ENCODE data around the gene MND1.

Gene MND1

DNA sequence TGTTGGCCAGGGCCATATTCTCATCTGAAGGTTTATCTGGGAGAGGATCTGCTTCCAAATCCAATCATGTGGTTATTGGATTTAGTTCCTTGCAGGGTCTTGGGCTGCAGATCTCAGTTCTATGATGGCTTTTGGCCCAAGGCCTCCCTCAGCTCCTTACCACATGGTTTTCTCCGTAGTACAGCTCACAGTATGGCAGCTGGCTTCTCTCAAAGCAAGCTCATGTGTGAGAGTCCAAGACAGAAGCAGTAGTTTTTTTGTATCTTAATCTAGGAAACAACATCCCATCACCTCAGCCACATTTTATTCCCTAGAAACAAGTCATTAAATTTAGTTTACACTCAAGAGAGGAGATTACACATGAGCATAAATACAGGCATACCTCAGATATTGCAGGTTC, 24.5 kb downstream of the MND1 start:
- Histone ChIP-seq H3K4me3 (ENCODE audit: low read depth in 1 of 2, low read length in 2 of 2) (no peak overlapping the region), H3K27ac (ENCODE audit: low read depth, low read length) (no peak overlapping the region), H3K36me3 (ENCODE audit: control insufficient read depth in 1 of 2, insufficient read depth in 2 of 2, low read length in 2 of 2) (no peaks in the 10 kb centered on the region), H3K9me3 (ENCODE audit: control insufficient read depth in 1 of 2, low read length in 2 of 2) (no peaks in the 10 kb centered on the region), H3K4me1 (ENCODE audit: control insufficient read depth in 1 of 2, insufficient read depth in 2 of 2, low read length in 2 of 2) (no peaks in the 10 kb centered on the region), H3K9ac (ENCODE audit: low read depth in 1 of 2, low read length in 2 of 2) (no peak overlapping the region), H3K27me3 (ENCODE audit: control insufficient read depth in 1 of 2, insufficient read depth in 2 of 2, low read length in 2 of 2) (no peaks in the 10 kb centered on the region)

DNA sequence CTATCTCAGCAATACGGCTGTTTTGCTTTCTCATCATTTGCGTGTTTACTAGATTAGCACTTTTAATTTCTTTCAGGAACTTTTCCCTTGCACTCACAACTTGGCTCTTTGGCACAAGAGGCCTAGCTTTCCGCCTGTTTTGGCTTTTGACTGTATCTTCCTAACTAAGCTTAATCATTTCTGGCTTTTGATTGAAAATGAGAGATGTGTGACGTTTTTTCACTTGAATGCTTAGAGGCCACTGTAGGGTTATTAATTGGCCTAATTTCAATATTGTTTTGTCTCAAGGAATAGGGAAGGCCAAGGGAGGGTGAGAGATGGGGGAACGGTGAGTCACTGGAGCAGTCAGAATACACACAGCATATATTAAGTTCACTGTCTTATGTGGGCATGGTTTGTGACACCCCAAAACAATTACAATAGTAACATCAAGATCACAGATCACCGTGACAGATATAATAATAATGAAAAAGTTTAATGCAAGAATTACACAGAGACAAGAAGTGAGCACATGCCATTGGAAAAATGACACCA, 27.3 kb downstream of the MND1 start:
- Histone ChIP-seq H3K9me3 (ENCODE audit: control insufficient read depth in 1 of 2, low read length in 2 of 2) (no peaks in the 10 kb centered on the region), H3K36me3 (ENCODE audit: control insufficient read depth in 1 of 2, insufficient read depth in 2 of 2, low read length in 2 of 2) (no peaks in the 10 kb centered on the region), H3K4me1 (ENCODE audit: control insufficient read depth in 1 of 2, insufficient read depth in 2 of 2, low read length in 2 of 2) (no peaks in the 10 kb centered on the region), H3K27me3 (ENCODE audit: control insufficient read depth in 1 of 2, insufficient read depth in 2 of 2, low read length in 2 of 2) (no peaks in the 10 kb centered on the region), H3K9ac (ENCODE audit: low read depth in 1 of 2, low read length in 2 of 2) (no peak overlapping the region), H3K27ac (ENCODE audit: low read depth, low read length) (no peak overlapping the region), H3K4me3 (ENCODE audit: low read depth in 1 of 2, low read length in 2 of 2) (no peak overlapping the region)

DNA sequence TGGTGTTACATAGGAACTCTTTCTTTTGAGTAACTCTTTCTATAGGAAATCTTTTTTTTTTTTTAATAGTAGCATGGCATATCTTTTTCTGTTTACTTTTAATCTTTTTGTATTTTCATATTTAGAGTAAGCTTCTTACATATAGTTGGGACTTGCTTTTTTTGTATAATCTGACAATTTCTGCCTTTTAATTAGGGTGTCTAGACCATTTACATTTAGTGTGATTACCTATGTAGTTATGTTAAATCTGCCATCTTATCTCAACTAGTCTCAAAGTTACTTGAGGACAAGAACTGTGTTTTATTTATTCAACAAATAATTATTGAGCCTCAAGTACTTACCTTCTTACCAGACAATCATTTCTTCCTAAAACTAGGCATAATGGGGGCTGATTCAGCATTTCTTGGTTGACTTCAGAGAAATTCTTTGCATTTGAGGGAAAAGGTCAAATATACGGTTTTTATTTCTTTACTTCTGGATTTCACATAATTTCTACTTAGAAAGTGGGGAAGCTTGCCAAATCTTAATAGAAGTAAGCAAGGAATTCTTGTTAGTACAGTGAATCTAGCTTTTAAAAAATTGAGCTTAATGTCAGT, 28.6 kb downstream of the MND1 start:
- H3K4me1 ChIP-seq (ENCODE audit: control insufficient read depth in 1 of 2, insufficient read depth in 2 of 2, low read length in 2 of 2): no peaks in the 10 kb centered on the region
- H3K4me3 ChIP-seq (ENCODE audit: low read depth in 1 of 2, low read length in 2 of 2): no peak overlapping the region
- no peaks in the 10 kb centered on the region for H3K27me3 ChIP-seq (ENCODE audit: control insufficient read depth in 1 of 2, insufficient read depth in 2 of 2, low read length in 2 of 2)
- no peaks in the 10 kb centered on the region for H3K36me3 ChIP-seq (ENCODE audit: control insufficient read depth in 1 of 2, insufficient read depth in 2 of 2, low read length in 2 of 2)
- no peak overlapping the region for H3K9ac ChIP-seq (ENCODE audit: low read depth in 1 of 2, low read length in 2 of 2)
- H3K27ac ChIP-seq (ENCODE audit: low read depth, low read length): no peak overlapping the region
- no peaks in the 10 kb centered on the region for H3K9me3 ChIP-seq (ENCODE audit: control insufficient read depth in 1 of 2, low read length in 2 of 2)

DNA sequence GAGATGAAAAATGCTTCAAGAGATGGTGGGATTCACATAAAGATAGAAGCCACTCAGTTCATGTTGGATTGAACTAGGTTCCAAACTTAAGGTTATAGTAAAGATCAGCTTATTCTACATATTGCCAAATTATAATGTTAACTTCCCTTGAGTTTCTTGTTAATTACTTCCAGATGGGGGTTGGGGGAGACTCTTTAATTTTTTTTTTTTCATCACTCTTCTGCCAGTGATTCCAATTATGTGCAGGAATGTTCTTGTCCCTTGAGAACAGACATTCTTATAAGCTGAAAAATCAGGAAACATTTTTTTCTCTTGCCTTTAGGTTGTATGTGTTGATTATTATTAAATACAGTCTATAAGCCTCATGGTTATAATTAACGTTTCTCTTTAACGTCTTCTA, 30.0 kb downstream of the MND1 start:
- Histone ChIP-seq H3K36me3 (ENCODE audit: control insufficient read depth in 1 of 2, insufficient read depth in 2 of 2, low read length in 2 of 2) (no peaks in the 10 kb centered on the region), H3K27ac (ENCODE audit: low read depth, low read length) (no peak overlapping the region), H3K9ac (ENCODE audit: low read depth in 1 of 2, low read length in 2 of 2) (no peak overlapping the region), H3K4me3 (ENCODE audit: low read depth in 1 of 2, low read length in 2 of 2) (no peak overlapping the region), H3K9me3 (ENCODE audit: control insufficient read depth in 1 of 2, low read length in 2 of 2) (no peaks in the 10 kb centered on the region), H3K27me3 (ENCODE audit: control insufficient read depth in 1 of 2, insufficient read depth in 2 of 2, low read length in 2 of 2) (no peaks in the 10 kb centered on the region), H3K4me1 (ENCODE audit: control insufficient read depth in 1 of 2, insufficient read depth in 2 of 2, low read length in 2 of 2) (no peaks in the 10 kb centered on the region)

DNA sequence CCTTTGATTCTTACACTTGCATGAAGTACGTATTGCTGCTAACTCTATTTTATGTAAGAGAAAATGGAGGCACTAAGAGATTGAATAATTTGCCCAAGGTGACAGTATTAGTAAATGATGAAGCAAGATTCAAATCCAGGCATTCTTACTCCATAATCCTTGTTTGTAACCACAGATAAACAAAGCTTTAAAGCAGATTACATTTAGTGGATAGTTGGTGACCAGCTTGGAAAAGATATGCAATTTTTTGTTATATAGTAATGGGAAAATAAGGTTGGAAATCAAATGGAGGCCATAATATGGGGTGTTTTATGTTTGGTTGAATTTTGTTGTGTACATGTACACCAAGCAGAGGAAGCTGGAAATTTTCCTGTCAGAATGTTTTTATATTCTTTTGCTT, 30.8 kb downstream of the MND1 start:
- Histone ChIP-seq H3K9ac (ENCODE audit: low read depth in 1 of 2, low read length in 2 of 2) (no peak overlapping the region), H3K36me3 (ENCODE audit: control insufficient read depth in 1 of 2, insufficient read depth in 2 of 2, low read length in 2 of 2) (no peaks in the 10 kb centered on the region)

DNA sequence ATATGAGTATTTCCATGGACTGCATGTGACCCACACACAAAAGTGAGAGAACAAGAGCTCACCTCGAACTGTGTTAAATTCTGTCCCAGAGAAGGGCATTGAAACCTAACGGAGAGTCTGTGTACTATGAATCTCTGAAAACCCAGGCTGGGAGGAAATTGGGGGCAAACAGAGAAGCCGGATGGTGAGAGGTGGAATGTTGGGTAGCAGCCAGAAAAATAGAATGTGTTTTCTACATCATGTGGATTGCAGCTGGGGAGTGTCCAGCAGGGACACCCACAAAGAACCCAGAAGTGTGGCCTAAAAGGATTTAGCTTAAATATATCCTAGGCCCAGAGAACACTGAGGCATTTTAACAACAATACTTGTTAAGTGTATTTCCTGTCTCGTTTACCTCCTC, 38.6 kb downstream of the MND1 start:
- no peak overlapping the region for H3K27ac ChIP-seq (ENCODE audit: low read depth, low read length)
- no peaks in the 10 kb centered on the region for H3K9me3 ChIP-seq (ENCODE audit: control insufficient read depth in 1 of 2, low read length in 2 of 2)
- no peaks in the 10 kb centered on the region for H3K4me1 ChIP-seq (ENCODE audit: control insufficient read depth in 1 of 2, insufficient read depth in 2 of 2, low read length in 2 of 2)
- no peaks in the 10 kb centered on the region for H3K36me3 ChIP-seq (ENCODE audit: control insufficient read depth in 1 of 2, insufficient read depth in 2 of 2, low read length in 2 of 2)
- no peaks in the 10 kb centered on the region for H3K27me3 ChIP-seq (ENCODE audit: control insufficient read depth in 1 of 2, insufficient read depth in 2 of 2, low read length in 2 of 2)
- H3K4me3 ChIP-seq (ENCODE audit: low read depth in 1 of 2, low read length in 2 of 2): no peak overlapping the region
- no peak overlapping the region for H3K9ac ChIP-seq (ENCODE audit: low read depth in 1 of 2, low read length in 2 of 2)

More for the DNA sequence above, 30.8 kb downstream of the MND1 start:
- Histone ChIP-seq H3K4me3 (ENCODE audit: low read depth in 1 of 2, low read length in 2 of 2) (no peak overlapping the region), H3K27me3 (ENCODE audit: control insufficient read depth in 1 of 2, insufficient read depth in 2 of 2, low read length in 2 of 2) (no peaks in the 10 kb centered on the region), H3K4me1 (ENCODE audit: control insufficient read depth in 1 of 2, insufficient read depth in 2 of 2, low read length in 2 of 2) (no peaks in the 10 kb centered on the region), H3K9me3 (ENCODE audit: control insufficient read depth in 1 of 2, low read length in 2 of 2) (no peaks in the 10 kb centered on the region), H3K27ac (ENCODE audit: low read depth, low read length) (no peak overlapping the region)

DNA sequence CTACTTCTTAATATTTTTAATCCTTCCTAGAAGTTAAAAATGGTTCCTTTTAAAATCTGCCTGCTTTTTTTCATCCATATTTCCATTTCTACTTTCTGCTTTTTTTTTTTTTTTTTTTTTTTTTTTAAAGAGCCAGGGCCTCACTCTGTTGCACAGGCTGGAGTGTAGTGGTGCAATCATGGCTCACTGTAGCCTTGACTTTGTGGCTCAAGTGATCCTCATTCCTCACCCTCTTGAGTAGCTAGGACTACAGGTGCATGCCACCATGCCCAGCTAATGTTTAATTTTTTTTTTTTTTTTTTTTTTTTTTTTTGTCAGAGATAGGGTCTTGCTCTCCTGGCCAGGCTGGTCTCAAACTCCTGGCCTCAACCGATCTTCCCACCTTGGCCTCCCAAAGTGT, 39.7 kb downstream of the MND1 start:
- no peaks in the 10 kb centered on the region for H3K4me1 ChIP-seq (ENCODE audit: control insufficient read depth in 1 of 2, insufficient read depth in 2 of 2, low read length in 2 of 2)
- H3K27ac ChIP-seq (ENCODE audit: low read depth, low read length): no peak overlapping the region
- H3K9ac ChIP-seq (ENCODE audit: low read depth in 1 of 2, low read length in 2 of 2): no peak overlapping the region
- no peaks in the 10 kb centered on the region for H3K27me3 ChIP-seq (ENCODE audit: control insufficient read depth in 1 of 2, insufficient read depth in 2 of 2, low read length in 2 of 2)
- no peaks in the 10 kb centered on the region for H3K9me3 ChIP-seq (ENCODE audit: control insufficient read depth in 1 of 2, low read length in 2 of 2)
- H3K36me3 ChIP-seq (ENCODE audit: control insufficient read depth in 1 of 2, insufficient read depth in 2 of 2, low read length in 2 of 2): no peaks in the 10 kb centered on the region
- H3K4me3 ChIP-seq (ENCODE audit: low read depth in 1 of 2, low read length in 2 of 2): no peak overlapping the region

DNA sequence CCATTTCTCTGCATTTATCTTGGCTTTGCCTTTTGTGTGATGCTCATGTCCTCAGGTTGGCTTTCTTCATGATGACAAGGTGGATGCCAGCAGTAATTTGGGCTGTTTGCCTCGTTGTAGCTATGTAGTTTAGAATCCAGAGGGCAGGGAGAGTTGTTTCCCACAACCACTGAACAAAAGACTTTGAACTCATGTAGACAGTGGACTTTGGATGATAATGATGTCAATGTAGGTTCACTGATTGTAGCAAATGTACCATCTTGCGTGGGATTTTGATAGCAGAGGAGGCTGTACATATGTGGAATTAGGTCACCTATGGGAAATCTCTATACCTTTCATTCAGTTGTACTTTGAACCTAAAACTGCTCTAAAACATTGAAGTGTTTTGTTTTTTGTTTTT, 41.3 kb downstream of the MND1 start:
- Histone ChIP-seq H3K27me3 (ENCODE audit: control insufficient read depth in 1 of 2, insufficient read depth in 2 of 2, low read length in 2 of 2) (no peaks in the 10 kb centered on the region), H3K4me3 (ENCODE audit: low read depth in 1 of 2, low read length in 2 of 2) (no peak overlapping the region), H3K36me3 (ENCODE audit: control insufficient read depth in 1 of 2, insufficient read depth in 2 of 2, low read length in 2 of 2) (no peaks in the 10 kb centered on the region), H3K9me3 (ENCODE audit: control insufficient read depth in 1 of 2, low read length in 2 of 2) (no peaks in the 10 kb centered on the region), H3K9ac (ENCODE audit: low read depth in 1 of 2, low read length in 2 of 2) (no peak overlapping the region), H3K27ac (ENCODE audit: low read depth, low read length) (no peak overlapping the region), H3K4me1 (ENCODE audit: control insufficient read depth in 1 of 2, insufficient read depth in 2 of 2, low read length in 2 of 2) (no peaks in the 10 kb centered on the region)

DNA sequence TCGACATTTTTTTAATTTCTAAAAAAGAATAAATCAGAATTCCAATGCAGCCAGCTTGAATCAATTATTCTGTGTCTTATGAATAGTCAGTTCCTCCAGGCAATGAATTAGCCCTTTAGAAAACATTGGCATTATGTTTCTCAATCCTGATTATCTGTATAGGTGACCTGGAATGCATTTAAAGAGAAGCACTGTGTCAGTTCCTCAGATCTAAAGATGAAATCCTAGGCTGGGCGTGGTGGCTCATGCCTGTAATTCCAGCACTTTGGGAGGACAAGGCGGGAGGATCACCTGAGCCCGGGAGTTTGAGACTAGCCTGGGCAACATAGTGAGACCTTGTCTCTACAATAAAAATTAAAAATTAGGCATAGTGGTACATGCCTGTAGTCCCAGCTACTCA, 43.5 kb downstream of the MND1 start:
- no peak overlapping the region for H3K27ac ChIP-seq (ENCODE audit: low read depth, low read length)
- no peak overlapping the region for H3K4me3 ChIP-seq (ENCODE audit: low read depth in 1 of 2, low read length in 2 of 2)
- H3K9ac ChIP-seq (ENCODE audit: low read depth in 1 of 2, low read length in 2 of 2): no peak overlapping the region
- no peaks in the 10 kb centered on the region for H3K27me3 ChIP-seq (ENCODE audit: control insufficient read depth in 1 of 2, insufficient read depth in 2 of 2, low read length in 2 of 2)
- no peaks in the 10 kb centered on the region for H3K36me3 ChIP-seq (ENCODE audit: control insufficient read depth in 1 of 2, insufficient read depth in 2 of 2, low read length in 2 of 2)
- no peaks in the 10 kb centered on the region for H3K9me3 ChIP-seq (ENCODE audit: control insufficient read depth in 1 of 2, low read length in 2 of 2)
- no peaks in the 10 kb centered on the region for H3K4me1 ChIP-seq (ENCODE audit: control insufficient read depth in 1 of 2, insufficient read depth in 2 of 2, low read length in 2 of 2)

DNA sequence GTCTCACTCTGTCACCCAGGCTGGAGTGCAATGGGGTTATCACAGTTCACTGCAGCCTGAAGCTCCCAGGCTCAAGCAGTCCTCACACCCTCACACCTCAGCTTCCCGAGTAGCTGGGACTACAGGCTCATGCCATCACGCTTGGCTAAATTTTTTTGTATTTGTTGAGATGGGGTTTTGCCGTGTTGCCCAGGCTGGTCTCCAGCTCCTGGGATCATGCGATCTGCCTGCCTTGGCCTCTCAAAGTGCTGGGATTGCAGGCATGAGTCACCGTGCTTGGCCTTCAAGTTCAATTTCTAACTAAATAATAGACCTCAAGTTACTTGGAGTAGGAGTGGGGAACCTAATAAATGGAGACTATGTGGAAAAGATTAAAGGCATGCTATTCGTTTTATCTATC, 48.9 kb downstream of the MND1 start:
- H3K9me3 ChIP-seq (ENCODE audit: control insufficient read depth in 1 of 2, low read length in 2 of 2): no peaks in the 10 kb centered on the region
- no peak overlapping the region for H3K27ac ChIP-seq (ENCODE audit: low read depth, low read length)
- H3K9ac ChIP-seq (ENCODE audit: low read depth in 1 of 2, low read length in 2 of 2): no peak overlapping the region
- no peaks in the 10 kb centered on the region for H3K27me3 ChIP-seq (ENCODE audit: control insufficient read depth in 1 of 2, insufficient read depth in 2 of 2, low read length in 2 of 2)
- no peaks in the 10 kb centered on the region for H3K36me3 ChIP-seq (ENCODE audit: control insufficient read depth in 1 of 2, insufficient read depth in 2 of 2, low read length in 2 of 2)
- no peak overlapping the region for H3K4me3 ChIP-seq (ENCODE audit: low read depth in 1 of 2, low read length in 2 of 2)
- no peaks in the 10 kb centered on the region for H3K4me1 ChIP-seq (ENCODE audit: control insufficient read depth in 1 of 2, insufficient read depth in 2 of 2, low read length in 2 of 2)

DNA sequence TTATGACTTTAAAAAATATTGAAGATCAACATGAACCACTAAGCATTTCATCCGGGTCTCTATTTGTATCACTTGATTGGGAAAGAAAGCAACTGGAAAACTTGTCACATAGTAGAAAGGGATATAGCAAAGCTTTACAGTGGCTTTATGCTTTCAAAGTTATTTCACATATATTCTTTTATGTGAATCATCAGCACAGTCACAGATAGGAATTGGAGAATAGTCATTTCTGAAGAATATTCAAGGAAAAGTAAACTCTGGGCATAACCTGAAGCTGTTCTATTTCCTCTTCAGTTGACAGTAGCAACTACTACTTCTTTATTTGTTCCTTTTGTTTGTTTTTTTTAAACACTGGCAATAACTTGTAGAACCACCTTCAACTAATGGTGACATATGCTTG, 50.5 kb downstream of the MND1 start:
- H3K27me3 ChIP-seq (ENCODE audit: control insufficient read depth in 1 of 2, insufficient read depth in 2 of 2, low read length in 2 of 2): no peaks in the 10 kb centered on the region
- H3K36me3 ChIP-seq (ENCODE audit: control insufficient read depth in 1 of 2, insufficient read depth in 2 of 2, low read length in 2 of 2): no peaks in the 10 kb centered on the region
- no peak overlapping the region for H3K27ac ChIP-seq (ENCODE audit: low read depth, low read length)

More for the DNA sequence above, 50.5 kb downstream of the MND1 start:
- Histone ChIP-seq H3K9me3 (ENCODE audit: control insufficient read depth in 1 of 2, low read length in 2 of 2) (no peaks in the 10 kb centered on the region), H3K9ac (ENCODE audit: low read depth in 1 of 2, low read length in 2 of 2) (no peak overlapping the region), H3K4me3 (ENCODE audit: low read depth in 1 of 2, low read length in 2 of 2) (no peak overlapping the region), H3K4me1 (ENCODE audit: control insufficient read depth in 1 of 2, insufficient read depth in 2 of 2, low read length in 2 of 2) (no peaks in the 10 kb centered on the region)
